Measurements from ENCODE around the gene STK11IP. TPM values are rescaled to one million over a fixed set of nuclear protein-coding genes. Genes with fewer than 3 reads are reported as not detected.

STK11IP gene
- total RNA-seq, 1 experiment from 2014 or later, result 5.4 TPM

DNA sequence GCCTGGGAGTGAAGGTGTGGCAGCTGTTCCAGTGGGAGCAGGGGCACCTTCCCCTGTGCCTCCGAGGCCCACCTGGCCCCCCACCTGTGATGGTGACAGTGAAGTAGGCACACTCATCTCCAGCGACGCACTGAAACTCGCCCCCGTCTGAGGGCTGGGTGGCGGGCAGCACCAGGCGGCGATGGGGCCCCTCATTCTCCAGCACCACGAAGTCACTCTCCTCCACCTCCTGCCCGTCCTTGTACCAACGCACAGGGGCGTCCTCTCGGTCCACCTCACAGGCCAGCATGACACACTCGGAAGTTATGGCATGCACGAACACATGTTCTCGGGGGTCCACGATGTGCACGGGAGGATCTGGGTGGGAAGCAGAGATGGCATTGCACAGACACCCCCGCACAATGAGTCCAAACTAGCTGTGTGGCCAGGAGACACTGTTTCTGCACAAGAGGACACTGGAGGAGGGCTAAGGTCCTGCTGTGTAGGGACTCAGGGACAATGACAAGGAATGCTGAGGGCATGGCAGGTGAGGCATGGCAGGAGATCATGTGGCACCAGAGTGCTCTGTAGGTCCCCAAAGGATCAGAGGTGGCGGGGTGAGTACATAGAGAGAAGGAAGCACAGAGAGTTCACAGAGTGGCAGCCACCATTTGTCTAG, 34.3 kb upstream of the STK11IP start:
- DNase-seq (ENCODE audit: low spot score), result no peak

DNA sequence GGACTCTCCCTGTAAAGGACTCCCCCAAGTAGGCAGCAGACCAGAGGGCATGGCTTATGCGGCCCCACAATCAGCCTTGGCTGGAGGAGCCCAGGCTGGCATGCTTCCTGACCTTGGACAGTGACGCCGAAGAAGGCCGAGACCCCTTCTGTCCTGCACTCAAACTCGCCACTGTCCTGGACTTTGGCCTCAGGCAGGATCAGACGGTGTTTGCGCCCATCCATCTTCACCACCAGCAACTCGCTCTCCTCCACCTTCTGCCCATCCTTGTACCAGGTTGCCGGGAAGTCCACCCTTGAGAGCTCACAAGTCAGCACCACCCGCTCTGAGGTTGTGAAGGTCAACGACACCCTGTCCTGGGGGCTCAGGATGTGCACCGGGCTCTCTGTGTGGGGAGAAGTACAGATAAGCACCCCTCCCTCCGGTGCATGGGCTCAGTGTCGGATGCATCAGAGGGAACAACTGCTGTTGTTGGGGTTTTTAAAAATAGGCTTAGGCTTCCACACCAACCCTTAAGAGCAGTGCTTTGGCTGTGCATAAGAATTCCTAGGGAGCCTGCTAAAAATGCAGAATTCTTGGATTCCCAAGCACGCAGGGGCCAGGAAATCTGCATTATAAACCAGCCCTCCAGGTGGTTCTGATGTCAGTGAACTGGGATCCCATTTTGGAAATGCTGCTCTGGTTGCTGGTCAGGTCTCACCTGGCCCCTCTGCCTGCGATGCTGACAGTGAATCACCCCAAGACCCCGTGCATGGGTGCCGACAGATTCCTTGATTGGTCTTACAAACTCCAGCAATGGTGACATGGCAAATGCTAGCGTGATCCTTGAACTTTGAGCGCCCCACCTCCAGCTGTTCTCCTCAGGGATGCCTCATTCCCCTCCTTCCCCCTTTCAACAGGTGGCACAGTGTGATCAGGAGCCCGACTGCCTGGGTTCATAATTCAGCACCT, 32.3 kb upstream of the STK11IP start:
- no peak for DNase-seq (ENCODE audit: low spot score)

DNA sequence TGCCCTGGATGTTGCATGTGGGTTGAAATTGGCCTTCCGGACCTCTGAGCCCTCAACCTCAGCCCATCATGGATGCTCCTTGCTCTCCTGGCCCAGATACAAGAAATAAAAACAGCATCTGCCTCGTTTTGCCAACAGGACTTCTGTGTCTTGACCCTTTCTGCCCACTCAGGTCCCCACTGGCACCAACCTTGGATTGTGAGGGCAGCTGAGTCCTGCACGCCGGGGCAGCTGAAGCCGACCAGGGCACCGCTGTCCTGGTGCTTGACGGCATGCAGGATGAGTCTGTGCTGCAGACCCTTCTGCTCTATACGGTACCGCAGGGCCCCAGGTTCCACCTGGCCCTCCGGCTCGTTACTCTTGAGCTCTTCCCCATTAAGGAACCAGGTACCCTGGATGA, 31.0 kb upstream of the STK11IP start:
- no peak for DNase-seq (ENCODE audit: low spot score)

DNA sequence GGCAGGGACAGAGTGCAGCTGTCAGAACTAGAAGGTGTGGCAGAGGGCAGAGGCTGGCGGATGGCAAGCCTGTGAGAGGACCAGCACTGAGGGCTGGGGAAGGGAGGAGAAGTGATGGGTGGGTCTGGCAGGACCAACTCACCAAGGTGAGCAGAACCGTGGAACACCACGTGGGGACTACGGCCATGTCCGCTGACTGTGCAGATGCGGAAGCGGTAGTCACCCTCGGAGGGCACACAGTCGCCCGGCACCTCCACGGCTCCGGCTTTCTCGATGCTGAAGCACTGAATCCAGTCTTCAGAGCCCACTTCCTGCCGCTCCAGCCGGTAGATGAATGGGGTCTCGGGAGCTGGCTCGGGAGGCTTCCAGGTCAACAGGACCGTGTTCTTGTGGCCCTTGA, 30.5 kb upstream of the STK11IP start:
- DNase-seq (ENCODE audit: low spot score), result no peak

DNA sequence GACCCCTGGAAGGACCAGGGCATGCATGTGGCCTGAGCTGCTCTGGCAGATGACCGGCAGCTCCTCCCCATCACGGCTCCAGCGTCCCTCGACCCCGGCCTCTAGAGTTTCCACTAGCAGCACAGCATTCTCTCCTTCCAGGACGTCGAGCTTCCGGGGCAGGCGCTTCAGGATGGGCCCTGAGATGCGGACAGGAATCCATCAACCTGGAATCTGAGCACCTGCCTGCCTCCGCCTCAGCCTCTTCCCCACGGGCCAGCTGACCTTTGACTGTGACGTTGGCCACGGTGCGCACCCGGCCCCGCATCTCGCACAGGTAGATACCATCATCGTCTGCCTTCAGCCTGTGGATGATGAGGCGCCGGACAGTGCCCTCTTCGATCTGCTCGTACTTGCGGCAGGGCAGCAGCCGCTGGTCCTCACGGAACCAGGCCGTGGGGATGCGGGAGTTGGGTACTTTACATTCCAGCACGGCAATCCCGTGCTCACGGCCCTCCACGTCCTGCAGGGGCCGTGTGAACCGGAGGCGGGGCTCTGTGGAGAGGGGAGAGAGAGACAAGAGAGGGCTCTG, 29.8 kb upstream of the STK11IP start:
- no peak for DNase-seq (ENCODE audit: low spot score)

DNA sequence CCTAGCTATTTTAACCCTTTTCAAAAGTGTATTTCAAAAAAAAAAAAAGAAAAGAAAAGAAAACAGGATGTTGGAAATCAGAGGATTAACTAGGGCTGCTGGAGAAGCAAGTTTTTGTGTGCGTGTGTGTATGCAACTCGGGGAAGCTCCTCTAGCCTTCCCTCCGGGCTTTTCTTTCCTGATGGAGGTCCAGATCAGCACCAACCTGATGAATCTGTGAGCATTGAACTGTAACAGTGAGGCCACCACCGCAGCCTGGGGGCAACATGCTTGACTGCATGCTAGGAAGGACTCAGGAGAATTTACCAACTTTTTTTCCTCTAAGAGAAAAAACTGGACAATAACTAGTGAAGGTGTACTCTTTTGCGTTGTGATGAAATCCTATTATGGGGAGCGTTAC, 28.6 kb upstream of the STK11IP start:
- DNase-seq (ENCODE audit: low spot score), result no peak

DNA sequence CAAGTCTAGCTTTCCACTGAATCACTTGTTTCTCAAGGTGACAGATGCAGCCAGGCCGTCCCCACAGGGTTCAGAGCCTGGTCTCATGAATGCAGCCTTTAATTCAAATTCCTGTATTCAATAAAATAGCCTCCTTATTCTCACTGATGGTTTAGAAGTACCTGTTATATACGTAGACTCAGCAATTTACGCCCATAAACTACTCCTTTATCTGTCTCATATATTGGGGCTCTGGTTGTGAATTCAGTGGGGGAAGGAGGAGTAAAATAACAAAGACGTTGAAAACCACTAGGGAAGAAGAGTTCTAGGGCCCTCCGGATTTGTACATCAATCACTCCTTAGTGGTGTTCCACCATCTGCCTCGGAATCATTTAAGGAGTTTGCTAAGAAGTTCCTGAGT, 28.0 kb upstream of the STK11IP start:
- DNase-seq (ENCODE audit: low spot score), result no peak

DNA sequence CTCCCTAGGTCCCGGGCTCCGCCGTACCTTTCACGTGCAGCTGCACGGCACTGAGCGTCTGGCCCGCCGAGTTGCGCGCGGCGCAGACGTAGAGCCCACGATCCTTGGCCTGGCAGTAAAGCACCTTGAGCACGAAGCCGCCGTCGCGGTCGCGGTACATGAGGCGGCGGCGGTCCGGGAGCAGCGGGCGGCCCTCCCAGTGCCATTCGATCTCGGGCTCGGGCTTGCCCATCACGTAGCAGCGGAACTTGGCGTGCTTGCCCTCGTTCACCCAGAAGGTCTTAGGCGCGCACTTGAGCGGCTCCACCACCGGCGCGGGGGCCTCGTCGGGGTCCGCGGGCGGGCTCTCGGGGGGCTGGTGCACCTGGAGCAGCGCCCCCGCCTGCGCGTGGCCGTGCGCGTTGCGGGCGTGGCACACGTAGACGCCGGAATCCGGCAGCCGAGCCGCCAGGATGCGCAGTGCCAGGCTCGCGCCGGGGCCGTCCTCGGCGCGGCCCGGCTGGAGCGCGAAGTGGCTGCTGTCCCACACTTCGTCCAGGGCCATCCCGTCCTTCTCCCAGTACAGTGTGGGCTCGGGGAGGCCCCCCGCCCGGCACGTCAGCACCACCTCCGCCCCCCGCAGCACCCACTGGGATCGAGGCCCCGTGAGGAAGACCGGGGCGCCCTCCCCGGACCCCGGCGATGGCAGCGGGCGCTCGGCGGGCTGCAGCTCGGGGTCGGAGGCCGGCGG, 27.3 kb upstream of the STK11IP start:
- no peak for DNase-seq (ENCODE audit: low spot score)

DNA sequence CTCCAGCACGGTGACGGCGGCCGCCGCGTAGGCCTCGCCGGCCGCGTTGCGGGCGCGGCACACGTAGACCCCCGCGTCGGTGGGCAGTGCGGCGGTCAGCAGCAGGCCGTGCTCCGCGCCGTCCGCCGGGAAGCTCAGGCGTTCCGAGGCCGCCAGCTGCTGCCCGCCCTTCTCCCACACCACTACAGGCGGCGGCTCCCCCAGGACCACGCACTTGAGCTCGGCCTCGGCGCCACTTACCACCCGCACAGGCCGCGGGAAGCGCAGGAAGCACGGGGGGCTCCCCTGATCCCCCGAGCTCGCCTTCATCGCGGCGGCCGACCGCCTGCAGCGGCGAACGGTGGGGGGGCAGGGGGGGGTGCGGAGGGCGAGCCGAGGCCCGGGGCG, 26.7 kb upstream of the STK11IP start:
- no peak for DNase-seq (ENCODE audit: low spot score)

DNA sequence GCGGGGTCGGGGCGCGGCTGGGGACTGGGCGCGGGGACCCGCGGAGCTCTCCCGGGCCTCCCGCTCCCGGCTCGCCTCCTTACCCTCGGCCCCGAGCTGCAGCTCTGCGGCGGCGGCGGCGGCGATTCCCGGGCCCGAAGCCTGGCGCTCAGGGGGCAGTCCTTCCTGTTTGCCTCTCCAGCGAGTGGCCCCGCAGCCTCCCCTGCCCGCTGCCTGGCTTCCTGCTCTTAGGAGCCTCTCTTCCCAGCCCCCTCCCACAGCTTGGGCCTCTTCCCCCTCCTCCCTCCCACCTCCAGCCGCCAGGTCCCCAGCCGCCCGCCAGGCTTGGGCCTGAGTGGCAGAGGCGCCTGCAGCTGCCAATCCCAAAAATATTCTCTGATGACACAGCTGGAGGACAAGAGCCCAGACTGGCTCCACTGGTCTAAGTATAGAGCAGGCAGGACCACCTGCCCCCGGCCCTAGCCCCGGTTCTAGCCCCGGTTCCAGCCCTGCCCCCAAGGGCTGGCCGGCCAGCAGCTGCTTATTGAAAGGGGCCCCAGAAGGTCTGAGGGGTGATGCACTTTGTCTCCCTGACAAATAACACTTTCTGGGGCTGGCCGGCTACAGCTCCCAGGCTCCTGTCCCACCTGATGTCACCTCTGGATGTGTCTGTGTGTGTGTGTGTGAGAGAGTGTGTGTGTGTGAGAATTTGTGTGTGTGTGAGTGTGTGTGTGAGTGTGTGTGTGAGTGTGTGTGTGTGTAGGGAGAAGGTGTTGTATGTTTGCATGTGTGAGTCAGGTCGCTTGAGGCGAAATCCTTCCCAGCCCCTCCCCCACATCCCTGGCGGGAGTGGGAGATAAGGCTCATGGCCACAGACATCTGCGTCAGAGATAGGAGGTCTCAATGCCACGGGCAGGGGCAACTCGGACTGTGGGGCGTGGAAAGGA, 26.1 kb upstream of the STK11IP start, which contains the start of gene OBSL1:
Gene OBSL1 (minus strand): TSS at position 229 of the 926 bp plus-strand sequence. CDS start 307 bp downstream, outside the sequence.
- peak; percentile 77 for DNase-seq (ENCODE audit: low spot score)

DNA sequence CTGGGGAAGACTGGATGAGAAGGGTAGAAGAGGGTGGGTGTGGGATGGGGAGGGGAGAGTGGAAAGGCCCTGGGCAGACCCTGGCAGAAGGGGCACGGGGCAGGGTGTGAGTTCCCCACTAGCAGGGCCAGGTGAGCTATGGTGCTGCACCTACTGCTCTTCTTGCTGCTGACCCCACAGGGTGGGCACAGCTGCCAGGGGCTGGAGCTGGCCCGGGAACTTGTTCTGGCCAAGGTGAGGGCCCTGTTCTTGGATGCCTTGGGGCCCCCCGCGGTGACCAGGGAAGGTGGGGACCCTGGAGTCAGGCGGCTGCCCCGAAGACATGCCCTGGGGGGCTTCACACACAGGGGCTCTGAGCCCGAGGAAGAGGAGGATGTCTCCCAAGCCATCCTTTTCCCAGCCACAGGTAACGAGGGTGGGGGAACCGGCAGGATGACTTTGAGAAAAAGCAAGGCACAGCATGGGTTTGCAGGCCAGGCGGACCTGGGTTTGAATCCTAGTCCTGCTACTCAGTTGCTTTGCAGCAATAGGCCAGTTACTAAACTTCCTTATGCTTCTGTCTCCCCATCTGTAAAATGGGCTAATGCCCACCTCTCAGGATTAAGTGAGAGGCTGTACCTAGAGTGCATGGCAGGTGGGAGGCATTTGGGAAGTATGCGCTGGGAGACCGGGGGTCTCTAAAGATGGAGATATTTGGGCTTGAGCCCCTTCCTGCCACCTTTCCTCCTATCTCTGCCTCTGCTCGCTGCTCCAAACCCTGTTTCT, 25.2 kb upstream of the STK11IP start, which contains the start of gene INHA:
Gene INHA (plus strand): TSS at position 74 of the 765 bp plus-strand sequence. CDS start 65 bp downstream, at position 139.
- no peak for DNase-seq (ENCODE audit: low spot score)

DNA sequence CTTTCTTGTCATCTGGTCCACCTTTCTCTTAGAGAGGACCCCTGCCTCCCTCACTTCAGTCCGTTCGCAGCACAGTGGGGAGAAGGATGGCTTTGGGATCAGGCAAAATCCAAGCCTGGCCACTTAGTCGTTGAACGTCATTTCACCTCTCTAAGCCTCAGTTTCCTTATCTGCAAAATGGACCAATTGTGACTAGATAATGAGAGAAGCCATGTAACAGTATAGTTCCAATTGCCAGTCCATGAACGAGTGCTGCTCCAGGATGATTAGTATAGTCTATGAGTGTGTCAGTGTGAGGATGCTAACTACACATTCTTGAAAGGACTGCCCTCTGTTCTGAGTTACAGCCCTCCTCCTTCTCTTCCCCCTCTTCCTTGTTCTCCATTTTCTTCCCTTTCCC, 24.5 kb upstream of the STK11IP start:
- no peak for DNase-seq (ENCODE audit: low spot score)

DNA sequence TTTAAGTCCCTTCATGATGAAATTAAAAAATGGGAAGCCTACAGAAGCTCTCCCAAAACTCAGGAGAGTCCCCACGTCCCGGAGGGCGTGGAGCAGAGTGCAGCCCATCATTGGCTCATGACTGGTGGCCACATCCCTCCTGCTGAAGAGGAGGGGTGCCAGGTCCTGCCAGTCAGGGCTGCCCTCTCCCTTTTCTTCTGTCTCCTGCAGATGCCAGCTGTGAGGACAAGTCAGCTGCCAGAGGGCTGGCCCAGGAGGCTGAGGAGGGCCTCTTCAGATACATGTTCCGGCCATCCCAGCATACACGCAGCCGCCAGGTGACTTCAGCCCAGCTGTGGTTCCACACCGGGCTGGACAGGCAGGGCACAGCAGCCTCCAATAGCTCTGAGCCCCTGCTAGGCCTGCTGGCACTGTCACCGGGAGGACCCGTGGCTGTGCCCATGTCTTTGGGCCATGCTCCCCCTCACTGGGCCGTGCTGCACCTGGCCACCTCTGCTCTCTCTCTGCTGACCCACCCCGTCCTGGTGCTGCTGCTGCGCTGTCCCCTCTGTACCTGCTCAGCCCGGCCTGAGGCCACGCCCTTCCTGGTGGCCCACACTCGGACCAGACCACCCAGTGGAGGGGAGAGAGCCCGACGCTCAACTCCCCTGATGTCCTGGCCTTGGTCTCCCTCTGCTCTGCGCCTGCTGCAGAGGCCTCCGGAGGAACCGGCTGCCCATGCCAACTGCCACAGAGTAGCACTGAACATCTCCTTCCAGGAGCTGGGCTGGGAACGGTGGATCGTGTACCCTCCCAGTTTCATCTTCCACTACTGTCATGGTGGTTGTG, 23.0 kb upstream of the STK11IP start:
- DNase-seq (ENCODE audit: low spot score), result no peak

DNA sequence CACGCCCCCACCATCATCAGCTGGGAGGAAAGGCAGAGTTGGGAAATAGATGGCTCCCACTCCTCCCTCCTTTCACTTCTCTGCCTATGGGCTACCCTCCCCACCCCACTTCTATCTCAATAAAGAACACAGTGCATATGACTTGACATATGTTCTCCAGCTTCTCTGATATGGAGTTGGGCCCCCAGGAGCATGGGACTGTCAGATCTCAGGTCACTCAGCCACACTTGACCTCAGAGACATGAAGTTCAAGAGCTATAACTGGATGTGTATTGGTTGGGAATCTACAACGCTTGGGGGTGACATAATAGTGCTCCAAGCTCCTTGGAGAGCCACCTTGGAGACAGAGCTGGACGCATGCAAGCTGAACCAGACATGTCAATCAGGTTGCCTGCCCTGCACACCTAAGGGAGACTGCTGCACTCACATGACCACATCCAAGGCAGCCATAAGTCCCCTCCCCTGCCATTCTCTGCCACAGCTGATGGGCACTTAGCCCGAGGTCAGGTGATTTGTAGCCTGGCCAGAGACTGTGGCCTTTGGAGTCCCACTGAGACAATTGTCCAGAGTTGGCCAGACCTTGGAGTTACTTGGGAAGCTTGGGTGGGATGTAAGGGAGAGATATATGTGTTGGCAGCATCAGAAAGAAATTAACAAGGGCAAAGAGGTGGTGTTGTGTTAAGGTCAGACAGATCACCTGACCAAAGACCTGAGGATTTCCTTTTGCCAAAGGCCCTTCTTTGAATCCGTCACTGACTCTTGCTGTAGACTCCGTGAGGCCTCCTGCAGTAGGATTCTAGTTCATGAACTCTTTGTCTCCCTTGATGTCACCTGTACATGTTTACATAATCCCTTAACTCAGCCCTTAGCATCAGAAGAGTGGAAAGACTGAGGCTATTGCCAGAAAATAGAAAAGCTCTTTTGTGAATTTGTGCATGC, 21.8 kb upstream of the STK11IP start:
- DNase-seq (ENCODE audit: low spot score), result no peak

DNA sequence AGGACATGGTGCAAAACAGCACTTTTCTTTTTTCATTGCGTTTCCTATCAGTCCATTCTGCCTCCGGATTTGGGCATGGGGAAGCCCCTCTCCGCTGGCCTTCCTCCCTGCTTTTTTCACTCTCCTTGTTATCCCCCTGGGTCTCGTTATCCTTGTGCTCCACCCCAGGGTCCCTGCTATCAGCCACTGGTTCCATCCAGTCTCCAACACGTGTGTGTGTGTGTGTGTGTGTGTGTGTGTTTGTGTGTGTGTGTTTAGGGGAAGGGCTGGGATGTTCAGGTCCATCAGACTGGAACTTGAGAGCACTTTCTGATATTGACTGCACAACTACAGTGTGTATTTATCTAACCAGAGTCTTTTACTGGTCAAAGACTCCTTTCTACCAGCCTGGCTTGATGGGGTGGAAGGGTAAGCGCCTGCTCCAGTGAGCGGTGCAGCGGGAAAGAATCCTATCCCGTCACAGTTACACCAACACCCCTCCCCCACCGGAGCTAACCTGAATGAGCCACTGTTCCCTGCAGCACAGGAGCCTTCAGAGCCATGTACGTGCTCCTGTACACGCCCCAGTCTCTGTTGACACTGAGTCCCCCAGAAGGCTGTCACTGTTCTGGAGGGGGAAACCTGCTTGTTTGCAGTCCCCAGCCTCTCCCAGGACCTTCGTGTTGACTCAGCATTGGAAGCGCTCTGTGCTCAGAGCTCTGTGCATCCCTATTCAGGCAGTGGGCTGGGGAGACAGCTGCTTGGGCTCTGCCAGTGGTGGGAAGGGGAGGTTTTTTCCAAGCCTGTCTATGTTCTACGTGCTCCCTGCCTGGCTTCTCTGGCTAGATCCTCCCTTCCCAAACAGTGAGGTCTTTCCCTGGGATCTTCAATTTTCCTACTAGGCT, 20.9 kb upstream of the STK11IP start:
- DNase-seq (ENCODE audit: low spot score), result no peak

DNA sequence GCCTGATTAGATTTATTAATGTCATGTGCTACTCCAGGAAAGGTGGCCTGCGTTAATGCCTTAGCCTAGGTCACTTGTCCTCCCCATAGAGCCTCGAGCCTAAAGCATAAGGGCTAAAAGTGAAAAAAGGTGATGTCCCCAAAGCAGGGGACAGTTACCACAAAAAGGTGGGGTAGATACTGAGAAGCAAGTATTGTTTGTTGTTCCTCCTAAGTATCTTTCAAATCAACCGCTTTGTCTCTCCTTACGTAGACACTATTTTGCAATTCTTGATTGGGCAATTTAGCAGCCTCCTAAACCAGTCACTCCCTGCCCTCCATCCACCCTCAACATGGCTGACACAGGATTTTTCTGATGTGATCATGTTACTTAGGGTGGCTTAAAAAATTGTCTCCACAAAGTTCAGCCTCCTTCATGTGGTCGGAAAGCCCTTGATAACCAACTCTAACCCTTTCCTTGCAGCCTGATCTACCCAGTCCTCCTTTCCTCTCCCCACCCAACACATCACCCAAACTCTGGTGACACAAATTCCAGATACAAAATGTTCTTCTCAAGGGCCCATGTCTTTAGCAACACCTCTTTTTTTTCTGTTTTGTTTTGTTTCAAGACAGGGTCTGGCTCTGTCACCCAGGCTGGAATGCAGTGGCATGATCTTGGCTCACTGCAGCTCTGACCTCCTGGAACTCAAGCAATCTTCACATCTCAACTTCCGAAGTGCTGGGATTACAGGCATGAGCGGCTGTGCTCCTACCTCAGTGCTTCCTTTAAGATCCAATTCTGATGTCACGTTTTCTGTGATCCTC, 18.6 kb upstream of the STK11IP start:
- DNase-seq (ENCODE audit: low spot score), result no peak

Data from H4 (cell line).